Measurements from ENCODE around the gene GCN1.
"Not testable (repeated sequence)": the region's sequence is repeated elsewhere in the genome, so short reads cannot be mapped to it uniquely, and the experiment has no call there.

The GCN1 gene, protein sequence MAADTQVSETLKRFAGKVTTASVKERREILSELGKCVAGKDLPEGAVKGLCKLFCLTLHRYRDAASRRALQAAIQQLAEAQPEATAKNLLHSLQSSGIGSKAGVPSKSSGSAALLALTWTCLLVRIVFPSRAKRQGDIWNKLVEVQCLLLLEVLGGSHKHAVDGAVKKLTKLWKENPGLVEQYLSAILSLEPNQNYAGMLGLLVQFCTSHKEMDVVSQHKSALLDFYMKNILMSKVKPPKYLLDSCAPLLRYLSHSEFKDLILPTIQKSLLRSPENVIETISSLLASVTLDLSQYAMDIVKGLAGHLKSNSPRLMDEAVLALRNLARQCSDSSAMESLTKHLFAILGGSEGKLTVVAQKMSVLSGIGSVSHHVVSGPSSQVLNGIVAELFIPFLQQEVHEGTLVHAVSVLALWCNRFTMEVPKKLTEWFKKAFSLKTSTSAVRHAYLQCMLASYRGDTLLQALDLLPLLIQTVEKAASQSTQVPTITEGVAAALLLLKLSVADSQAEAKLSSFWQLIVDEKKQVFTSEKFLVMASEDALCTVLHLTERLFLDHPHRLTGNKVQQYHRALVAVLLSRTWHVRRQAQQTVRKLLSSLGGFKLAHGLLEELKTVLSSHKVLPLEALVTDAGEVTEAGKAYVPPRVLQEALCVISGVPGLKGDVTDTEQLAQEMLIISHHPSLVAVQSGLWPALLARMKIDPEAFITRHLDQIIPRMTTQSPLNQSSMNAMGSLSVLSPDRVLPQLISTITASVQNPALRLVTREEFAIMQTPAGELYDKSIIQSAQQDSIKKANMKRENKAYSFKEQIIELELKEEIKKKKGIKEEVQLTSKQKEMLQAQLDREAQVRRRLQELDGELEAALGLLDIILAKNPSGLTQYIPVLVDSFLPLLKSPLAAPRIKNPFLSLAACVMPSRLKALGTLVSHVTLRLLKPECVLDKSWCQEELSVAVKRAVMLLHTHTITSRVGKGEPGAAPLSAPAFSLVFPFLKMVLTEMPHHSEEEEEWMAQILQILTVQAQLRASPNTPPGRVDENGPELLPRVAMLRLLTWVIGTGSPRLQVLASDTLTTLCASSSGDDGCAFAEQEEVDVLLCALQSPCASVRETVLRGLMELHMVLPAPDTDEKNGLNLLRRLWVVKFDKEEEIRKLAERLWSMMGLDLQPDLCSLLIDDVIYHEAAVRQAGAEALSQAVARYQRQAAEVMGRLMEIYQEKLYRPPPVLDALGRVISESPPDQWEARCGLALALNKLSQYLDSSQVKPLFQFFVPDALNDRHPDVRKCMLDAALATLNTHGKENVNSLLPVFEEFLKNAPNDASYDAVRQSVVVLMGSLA (N-terminal part only)

DNA sequence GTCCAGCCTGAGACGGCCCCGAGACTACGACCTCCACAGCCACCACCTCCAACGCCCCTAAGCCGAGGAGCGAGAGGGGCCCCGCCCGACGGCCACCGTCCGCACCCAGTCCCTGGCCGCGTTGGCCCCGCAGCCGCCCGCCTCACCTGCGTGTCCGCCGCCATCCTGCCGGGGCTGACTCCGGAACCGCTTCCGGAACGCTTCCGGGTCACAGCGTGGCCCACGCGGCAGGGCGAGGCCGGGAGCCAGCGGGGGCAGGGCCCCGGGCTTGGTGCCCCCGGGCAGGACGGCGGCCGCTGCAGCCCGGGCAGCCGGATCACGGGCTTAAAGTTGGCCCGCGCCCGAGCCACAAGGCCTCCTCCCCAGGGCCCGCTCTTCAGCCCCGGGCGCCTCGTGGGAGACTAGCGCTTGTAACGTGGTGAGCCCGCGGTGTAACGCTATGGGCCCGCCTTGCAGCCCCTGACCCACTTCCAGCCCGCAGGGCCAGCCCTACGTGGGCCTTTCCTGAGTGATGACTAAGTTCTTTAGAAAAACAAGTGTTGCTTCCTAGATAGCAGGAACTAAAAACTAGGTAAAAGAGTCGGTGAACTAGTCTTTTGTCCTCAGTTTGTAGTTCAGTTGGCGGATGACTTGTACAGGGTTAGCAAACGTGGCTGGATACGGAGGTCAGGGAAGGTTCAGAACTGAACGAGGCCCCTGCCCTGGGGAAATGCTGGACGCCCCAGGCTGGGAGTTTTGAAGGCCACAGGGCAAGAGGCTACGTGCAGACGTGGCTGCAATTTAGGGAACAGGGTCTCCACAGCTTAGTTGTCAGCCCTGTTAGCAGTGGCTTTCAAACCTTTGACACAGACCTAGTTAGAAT lies at the start of gene GCN1:
Gene GCN1, minus strand, starts transcription at position 182 of the 862 bp plus-strand sequence. Its CDS starts 18 bp downstream, at position 164.
- DNase-seq (ENCODE audit: low spot score), result peak; percentile 72

DNA sequence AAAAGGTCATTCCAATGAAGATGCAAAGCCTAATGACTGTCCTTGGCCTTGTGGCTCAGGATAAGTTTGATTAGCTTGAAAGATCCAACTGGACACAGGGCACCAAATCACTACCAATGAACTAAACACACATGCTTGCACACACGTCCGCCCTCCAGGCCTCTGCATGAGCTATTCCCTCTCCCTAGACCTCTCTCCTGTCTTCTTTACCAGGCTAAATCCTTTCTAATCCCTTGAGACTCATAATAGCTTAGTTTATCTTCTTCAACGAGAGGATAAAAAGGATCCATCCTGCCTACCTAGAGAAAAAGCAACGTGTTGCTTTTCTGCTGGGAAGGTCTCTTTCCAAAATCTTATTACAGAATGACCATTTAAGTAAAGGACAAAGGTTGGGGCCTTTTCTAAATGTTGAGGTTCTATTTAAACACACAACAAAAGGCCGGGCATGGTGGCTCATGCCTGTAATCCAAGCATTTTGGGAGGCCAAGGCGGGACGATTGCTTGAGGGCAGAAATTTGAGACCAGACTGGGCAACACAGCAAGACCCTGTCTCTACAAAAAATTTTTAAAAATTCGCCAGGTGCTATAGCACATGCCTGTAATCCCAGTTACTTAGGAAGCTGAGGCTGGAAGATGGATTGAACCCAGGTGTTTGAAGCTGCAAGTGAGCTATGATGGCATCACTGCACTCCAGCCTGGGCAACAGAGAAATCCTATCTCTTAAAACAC lies 48.6 kb upstream of the GCN1 start:
- no peak for DNase-seq (ENCODE audit: low spot score)

DNA sequence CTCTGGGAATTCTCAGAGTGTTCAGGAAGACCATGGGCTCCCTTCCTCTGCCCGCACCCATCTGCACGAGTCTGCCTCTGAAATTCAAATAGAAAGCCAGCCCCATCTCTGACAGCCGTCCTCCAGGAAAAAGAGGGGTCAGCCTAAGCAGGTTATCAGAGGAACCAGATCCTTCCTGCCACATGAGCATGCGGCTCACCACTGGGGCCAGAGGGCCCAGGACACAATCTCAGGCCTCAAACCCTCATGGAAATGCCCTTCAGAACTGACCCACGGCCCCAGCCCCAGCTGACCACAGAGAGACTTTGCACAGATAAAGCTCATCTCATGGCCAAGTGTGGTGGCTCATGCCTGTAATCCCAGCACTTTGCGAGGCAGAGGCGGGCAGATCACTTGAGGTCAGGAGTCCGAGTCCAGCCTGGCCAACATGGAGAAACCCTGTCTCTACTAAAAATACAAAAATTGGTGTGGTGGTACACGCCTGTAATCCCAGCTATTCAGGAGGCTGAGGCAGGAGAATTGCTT lies 47.8 kb upstream of the GCN1 start:
- DNase-seq (ENCODE audit: low spot score), result no peak

DNA sequence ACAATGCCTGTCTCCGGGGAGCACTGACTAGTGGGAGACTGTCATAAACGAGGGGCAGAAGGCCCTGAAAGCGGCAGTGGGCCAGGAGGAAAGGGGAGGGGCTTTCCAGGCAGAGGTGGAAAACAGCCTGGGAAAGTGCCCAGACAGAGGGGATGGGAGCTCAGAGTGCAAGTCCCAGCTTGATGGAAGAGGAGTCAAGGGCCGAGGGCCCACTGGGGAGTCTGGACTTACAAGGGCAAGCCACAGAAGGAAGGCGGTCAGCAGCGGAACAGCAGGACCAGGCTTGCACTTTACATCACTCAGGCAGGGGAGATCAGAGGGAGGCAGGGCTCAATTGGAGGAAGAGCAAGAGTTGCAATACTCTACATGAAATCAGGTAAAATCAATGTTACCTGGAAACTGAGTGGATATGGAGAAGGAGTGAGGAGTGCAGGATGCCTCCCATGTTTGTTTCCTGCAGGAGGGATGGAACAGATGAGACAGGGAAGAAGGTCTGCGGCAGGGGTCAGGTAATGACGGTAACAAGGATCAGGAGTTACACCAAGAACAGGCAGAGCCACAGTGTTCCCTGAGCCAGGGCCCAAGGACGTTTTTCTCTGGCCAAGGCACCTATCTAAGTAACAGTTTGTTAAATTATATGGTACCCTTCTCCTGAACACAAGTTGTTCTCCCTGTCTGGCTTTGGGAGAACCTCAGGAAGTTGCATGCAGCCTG lies 47.2 kb upstream of the GCN1 start:
- no peak for DNase-seq (ENCODE audit: low spot score)

DNA sequence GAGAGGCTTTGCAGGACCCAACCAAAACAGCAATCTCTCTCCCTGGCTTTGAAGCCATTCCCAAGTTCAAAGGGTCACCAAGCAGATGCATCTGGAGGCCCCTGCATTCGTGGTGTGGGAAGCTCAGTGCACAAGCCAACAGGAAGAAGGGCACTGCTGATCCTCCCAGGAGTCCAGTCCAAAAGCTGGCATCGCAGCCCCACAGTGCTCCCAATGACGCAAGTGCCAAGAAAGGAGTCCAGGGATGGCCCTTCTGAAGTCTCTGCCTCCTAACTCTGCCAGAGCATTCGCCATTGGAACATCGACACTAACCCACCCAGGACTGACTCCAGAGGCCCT lies 45.9 kb upstream of the GCN1 start:
- no peak for DNase-seq (ENCODE audit: low spot score)

DNA sequence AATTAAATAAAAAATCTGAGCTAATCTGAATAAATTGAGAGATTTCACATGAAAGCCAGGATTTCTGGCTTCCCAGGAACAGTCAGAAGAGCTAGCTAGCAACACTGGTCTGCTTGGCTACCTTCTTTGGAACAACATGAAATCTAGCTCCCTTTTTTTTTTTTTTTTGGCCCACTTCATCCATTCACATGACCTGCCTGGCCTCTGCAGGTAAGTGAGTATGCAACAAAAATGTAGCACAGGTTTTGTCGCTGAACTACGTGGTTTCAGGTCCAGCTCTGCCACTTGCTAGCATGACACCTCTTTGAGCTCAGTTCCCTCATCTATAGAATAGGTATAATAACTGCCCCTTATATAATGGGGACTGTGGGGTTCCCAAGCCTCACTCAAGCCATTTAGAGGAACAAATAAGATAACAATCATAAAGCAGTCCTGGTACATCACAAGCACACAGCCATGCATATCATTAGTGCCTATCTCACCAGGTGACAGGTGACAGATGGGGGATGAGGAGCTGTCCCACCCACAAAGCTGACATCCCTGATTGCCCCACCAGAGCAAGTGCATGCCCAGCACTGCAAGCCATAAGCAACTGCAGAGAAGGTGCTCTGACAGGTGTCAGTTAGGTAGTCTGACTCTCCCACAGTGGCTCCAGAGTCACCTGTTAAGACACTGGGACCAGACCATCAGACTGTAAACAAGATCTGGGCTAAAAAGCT lies 45.4 kb upstream of the GCN1 start:
- no peak for DNase-seq (ENCODE audit: low spot score)

DNA sequence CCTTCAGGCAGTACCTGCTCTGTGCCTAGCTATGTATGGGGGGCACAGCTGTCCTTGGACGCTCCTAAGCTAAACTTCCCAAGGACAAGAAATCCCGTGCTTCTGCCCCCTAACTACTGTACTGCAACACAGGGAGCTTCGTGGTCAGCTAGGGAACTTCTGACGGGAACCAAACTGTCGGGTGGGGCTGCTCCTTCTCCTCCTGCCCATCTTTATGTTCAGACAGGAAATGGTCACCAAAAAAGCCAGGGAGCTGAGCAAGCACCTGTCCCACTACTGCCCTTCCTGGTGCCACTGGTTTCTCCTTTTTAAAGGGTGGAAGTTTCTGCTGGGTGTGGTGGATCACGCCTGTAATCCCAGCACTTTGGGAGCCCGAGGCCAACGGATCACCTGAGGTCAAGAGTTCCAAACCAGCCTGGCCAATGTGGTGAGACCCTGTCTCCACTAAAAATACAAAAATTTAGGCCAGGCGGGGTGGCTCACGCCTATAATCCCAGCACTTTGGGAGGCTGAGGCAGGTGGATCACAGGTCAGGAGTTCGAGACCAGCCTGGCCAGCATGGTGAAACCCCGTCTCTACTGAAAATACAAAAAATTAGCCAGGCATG lies 44.4 kb upstream of the GCN1 start:
- DNase-seq (ENCODE audit: low spot score), result no peak

DNA sequence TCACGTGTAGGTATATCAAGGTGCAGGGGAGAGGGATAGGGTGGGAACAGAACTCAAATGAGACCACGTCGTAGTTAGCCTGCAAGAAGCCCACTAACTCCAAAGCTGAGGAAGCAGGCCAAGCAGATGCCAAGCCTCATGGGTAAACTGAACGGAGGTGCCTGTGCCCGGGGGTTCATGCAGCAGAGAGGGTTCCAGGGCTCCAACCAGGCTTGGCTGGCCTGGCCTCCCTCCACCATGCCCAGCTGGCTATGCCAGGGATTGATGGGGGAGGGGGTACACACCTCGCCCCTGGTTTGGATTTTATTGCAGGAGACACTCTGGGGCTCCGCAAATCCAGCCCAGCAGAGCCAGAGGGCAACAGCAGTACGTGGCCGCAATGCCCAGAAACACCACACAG lies 43.7 kb upstream of the GCN1 start:
- no peak for DNase-seq (ENCODE audit: low spot score)

DNA sequence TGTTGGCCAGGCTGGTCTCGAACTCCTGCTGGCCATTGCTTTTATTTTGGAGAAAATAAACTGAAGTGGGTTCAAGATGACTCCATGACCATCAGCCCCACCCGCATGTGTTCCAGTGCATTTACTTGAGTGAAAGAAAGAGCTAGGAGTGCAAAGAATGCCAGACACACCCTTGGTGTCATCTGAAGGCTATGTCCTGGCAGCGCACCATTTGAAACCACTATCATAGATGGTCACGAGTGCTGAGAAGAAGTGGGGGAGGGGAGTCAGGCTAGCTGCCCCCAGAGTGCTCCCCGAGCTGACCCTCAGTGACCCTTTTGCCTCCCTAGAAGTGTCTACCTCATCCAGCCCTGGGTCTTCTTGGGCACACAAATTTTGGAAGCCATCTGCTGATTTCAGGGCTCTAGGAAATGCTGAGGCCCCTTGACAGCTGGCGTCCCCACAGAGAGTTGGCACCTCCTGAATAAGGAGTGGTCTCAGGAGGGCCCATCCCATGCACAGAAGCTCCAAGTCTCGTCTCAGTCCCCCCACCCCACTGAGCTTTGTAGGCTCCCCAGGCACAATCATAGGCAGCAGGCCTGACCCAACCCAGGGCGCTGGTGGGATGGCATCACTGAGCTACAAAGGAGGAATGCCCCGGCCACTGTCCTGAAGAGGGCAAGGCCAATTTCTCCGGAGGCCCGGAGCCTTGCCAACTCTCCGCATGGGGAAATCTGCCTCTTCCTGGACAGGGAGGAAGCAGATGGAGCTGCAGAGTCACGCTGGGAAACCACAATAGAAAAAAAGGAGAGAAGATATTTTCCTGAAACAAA lies 43.1 kb upstream of the GCN1 start:
- DNase-seq (ENCODE audit: low spot score), result no peak

DNA sequence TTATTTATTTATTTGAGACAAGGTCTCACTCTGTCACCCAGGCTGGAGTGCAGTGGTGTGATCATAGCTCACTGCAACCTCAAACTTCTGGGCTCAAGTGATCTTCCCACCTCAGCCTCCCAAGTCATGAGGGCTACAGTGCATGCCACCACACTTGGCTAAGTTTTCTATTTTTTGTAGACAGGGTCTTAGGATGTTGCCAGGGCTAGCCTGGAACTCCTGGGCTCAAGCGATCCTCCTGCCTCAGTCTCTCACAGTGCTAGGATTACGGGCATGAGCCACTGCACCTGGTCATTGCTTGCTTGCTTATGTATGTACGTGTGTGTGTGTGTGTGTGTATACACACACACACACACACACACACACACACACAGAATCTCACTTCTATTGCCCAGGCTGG lies 42.3 kb upstream of the GCN1 start:
- not testable (repeated sequence) for DNase-seq (ENCODE audit: low spot score)

DNA sequence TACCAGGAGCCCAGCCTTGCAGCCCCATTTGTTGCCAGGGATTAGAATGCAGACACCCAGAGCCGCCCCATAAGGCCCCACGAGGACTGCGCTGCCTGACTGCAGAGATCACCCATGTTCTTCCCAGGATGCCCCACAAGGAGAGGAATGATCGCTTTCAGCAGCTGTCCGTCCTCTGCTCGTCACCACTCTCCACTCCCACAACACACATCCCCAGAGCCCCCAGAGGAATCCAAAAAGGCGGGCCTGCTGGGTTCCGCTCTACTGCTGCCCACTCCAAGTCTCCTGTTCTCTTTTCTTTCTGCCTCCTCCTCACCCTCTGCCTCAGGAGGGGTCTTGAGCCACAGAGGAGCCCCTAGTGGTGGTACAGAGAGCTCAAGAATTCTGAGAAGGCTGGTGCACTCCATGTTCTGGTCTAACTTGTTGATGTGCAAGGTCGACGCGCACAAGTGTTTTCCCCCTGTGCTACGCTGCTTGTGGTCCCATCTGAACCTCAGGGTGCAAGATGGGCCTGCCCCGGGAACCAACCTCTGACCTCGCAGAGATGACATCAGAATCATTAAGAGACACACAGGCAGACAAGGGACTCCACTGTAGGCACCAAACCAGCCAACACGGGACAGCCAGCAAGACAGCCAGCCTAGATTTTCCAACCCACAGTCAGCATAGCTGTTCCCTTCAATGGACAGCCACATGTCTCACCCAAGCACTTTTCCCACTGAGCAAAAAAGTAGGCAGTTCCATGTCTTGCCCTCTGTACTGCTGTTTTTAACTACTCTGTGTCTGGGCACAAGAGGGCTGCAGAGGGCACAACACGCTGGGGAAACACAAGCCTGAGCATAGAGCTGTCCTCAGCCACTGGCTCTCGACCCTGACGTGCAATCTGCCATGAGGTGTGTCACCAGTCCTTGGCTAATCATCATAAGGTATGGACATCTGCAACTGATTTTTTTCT lies 41.1 kb upstream of the GCN1 start:
- DNase-seq (ENCODE audit: low spot score), result no peak

DNA sequence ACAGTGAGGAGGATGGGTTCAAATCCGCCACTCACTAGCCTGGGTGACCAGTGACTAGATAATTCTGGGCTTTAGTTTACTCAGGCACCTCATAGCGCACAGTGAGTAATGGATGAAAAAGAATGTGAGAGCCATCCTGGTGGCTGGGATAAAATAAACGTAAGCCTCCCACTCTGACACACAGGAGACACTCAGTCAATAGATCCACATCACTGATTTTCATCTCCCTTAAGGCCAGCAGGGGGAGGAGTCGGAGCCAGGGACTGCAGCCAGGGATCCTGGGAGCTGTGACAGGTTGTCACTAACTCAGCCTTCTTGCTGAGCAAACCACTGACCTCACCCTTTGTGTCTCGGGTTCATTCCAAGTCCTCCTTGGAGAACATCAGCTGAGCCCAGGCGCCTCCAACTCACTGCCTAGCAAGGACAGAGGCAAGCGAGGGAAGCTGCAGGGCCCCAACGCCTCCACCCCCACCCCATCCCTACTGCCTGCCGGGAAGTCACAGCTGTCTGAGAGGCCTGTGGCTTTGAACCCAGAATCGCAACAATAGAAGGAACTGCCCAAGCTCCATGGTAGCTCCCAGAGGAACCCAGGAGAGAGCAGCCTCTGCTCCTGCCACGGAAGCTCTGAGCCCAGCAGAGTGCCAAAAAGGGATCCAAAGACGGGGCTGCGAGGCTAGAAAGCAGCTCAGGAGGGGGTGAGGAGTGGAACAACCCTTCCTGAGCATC lies 40.3 kb upstream of the GCN1 start:
- peak; percentile 58 for DNase-seq (ENCODE audit: low spot score)

DNA sequence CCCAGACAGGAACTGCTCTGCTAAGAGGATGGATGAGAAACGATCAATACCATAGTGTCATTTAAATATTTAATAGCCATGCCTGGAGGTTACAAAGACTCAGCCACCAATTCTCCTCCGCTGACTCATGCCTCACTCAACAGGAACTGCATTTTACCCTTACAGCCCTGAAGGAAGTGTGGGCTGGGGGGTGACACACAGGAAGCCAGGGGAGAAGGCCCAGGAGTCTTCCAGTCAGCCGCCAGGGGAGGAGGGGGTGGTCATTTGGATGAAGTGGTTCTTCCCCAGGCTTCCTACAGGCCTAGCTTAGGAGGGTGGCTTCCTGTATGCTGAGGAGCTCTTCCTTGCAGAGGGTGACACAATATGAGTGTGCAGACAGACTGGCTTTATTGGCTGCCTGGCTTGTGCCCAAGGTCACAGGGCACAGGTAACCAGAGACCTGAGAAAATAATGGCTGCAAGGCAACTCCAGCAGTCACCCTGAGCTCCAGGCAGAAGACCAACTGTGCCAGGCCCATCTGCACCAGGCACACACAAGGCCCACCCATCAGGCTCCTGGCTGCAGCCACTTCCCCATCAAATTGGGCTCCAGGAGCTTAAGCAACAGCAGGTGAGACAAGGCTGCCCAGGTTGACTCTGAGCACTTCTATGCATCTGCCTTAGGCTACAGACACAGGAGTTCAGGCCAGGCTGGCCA lies 36.9 kb upstream of the GCN1 start:
- DNase-seq (ENCODE audit: low spot score), result no peak

DNA sequence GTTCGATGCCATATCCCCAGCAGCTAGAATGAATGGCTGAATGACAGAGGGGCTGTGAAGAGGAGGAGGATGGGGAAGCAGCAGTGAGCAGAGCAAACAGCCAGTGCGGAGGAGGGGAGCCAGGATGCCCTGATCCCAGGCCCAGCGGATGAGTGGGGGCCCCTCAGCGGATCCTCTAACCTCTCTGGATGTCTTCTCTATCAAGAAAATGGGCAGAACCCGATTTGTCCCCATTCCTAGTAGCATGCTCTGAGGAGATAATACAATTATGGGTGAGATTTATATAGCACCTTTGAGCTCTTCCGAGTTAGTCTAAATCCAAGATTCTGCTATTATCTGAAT lies 36.4 kb upstream of the GCN1 start:
- DNase-seq (ENCODE audit: low spot score), result no peak

DNA sequence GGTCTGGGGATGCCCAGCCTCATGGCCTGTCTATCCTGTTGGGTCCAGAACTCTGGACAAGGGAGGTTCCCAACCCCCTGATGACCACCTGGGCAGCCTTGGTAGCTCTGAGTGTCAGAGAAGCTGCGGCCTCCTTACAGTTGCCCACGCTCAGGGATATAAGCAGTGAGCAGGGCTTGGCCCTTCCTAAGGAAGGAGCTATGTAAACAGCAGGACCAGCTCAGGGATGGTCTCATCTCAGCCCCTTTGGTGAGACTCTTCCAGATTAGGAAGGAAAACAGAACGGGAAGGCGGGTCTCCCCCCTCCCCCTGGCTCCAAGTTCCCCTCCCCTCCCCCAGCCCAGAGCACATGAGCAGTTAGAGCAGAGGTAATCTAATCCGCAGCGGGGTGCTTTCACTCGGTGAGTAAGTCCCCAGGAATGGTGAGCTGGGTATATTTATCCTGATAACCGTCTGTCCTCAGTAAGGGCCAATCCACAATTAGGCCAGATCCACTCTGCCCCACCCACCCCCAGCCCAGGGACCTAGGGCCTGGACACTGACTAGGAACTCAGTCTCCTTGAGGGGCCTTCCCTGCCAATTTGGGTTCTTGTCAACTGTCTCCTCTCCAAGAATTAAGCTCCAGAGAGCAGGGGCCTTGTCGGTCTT lies 35.9 kb upstream of the GCN1 start:
- DNase-seq (ENCODE audit: low spot score), result no peak

Data from HuH-7 (cell line).